Renal cortical epithelial cell (primary cell): Measurements from ENCODE around the gene ATP1B2. TPM values are rescaled to one million over a fixed set of nuclear protein-coding genes. Genes with fewer than 3 reads are reported as not detected.
"Not testable (repeated sequence)": the region's sequence is repeated elsewhere in the genome, so short reads cannot be mapped to it uniquely, and the experiment has no call there.

ENCODE experiments used
- DNase-seq: peaks from one replicate; pipeline ENCODE4 v3.0.0-alpha.2; 2011; ENCODE audit warnings: low read depth
- total RNA-seq: library from RNA; depleted of rRNA; stranded (reverse); fragments of >200 nt; gene quantifications from 2 replicates; pipeline ENCODE4 v1.2.3, GENCODE V29; 2014

Gene ATP1B2
- total RNA-seq, 1 donor from 2014 or later = 0.30 TPM

DNA sequence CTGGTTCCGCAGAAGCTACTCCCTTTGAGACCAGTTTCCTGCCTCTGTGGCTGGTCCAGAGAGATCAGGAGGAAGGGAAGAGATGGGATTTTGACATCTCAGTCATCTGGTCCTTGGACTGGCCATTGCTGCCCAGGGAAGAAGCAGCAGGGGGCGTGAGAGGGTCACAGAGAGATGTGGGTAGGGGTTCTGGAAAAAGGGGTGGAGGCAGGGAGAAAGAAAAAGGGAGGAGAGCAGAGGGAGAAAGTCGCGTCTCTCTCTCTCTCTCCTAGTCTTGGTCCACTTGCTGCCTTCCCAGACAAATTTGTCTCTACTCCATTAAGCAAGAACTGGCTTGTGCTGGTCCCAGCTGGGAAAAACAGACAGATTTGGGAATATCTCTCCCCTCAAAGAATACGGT is 16.3 kb upstream of the ATP1B2 start:
- peak; percentile 26 for DNase-seq

DNA sequence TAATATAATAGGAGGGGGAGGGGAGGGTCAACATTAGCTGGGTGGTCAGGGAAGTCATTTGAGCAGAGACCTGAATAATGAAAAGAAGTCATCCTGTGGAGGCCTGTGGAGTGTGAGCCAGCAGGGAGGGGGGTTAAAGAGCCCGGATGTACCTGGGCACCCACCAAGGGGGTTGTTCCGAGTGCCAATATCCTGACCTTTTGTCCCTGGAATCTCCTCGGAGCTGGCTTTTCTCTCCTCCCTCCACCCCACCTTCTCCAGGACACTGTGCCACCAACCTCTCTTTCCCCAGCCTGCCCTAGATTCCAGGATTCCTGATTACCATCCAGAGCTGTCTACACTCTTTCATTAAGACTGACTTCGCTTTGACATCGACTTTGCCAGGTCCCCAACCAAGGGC is 14.6 kb upstream of the ATP1B2 start:
- no peak for DNase-seq

DNA sequence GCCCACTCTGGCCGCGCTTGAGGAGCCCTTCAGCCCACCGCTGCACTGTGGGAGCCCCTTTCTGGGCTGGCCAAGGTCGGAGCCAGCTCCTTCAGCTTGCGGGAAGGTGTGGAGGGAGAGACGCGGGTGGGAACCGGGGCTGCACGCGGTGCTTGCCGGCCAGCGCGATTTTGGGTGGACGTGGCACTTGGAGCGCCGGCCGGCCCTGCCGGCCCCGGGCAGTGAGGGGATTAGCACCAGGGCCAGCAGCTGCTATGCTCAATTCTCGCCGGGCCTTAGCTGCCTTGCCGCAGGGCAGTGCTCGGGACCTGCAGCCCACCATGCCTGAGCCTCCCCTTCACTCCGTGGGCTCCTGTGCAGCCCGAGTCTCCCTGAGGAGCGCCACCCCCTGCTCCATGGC is 9.9 kb upstream of the ATP1B2 start:
- no peak for DNase-seq

DNA sequence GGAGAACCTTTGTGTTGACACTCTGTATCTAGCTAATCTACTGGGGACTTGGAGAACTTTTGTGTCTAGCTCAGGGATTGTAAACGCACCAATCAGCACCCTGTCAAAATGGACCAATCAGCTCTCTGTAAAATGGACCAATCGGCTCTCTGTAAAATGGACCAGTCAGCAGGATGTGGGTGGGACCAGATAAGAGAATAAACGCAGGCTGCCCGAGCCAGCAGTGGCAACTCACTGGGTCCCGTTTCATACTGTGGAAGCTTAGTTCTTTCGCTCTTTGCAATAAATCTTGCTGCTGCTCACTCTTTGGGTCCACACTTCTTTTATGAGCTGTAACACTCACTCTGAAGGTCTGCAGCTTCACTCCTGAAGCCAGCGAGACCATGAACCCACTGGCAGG is 9.1 kb upstream of the ATP1B2 start:
- DNase-seq = not testable (repeated sequence)

DNA sequence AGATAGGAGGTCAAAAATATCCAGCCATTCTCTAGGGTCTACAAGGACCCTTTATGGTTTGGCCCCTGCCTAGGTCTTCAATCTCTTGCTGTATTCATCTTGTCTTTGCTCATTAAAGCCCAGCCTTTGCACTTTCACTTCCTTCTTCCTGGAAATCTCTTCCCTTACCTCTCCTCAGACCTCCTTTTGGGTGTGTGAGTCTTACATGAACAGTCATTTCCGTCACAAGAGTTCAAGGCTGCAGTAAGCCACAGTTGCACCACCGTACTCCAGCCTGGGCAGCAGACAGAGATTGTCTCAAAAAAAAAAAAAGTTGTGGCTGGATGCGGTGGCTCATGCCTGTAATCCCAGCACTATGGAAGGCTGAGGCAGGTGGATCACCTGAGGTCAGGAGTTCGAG is 6.0 kb upstream of the ATP1B2 start:
- DNase-seq = no peak

DNA sequence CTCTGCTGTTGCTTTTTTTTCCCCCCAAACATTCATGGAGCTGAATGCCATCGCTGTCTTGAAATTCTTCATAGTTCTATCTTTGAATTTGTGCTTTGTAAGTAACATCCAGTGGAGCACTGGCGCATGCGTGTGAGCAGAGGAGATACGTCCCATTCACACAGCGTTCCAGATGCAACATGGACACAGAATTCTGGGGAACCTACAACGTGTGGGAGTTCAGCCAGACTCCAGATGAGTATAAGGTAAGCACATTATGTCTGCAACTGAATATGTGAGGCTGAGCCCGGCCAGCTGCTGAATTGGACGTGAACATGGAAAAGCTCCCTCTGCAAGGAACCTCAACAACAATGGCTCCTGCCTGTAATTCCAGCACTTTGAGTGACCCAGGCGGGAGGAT is 4.3 kb upstream of the ATP1B2 start:
- DNase-seq = no peak

DNA sequence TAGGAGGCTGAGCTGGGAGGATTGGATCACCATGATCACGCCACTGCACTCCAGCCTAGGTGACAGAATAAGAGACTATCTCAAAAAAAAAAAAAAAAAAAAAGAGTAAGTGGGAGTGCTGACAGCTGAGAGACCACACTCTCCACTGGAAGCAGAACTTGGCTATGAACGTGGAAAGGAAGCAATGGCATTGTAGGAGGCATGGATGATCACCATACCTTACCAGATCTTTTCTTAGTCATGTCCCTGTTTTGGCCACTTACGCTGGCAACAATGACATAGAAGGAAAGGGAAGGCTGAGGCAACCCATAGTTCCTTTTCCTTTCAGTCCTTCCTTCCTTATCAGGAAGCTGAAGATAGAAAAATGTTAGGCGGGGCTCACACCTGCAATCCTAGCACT is 3.7 kb upstream of the ATP1B2 start:
- no peak for DNase-seq

DNA sequence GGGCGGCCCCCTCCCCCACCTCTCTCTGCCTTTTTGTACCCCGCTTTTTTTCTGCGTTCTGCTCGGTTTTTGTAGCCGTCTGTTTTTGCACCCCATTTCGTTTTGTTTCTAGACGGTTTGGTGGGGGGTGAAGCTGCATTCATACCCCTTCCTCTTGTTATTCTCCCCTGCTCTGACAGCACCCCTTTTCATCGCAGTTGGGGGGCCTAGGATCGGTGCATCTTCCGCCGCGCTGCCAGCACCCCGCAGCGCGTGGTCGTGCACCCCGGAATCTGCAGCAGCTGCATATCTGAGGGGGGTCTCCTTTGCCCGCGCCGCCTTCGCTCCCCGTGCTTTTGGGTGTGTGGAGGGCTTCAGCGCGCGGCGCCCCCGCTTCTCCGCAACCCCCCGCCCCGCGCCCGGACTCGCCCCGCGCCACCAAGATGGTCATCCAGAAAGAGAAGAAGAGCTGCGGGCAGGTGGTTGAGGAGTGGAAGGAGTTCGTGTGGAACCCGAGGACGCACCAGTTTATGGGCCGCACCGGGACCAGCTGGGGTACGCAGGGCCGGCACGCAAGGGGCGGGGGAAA is 455 bp downstream of the ATP1B2 start:
- DNase-seq = no peak

DNA sequence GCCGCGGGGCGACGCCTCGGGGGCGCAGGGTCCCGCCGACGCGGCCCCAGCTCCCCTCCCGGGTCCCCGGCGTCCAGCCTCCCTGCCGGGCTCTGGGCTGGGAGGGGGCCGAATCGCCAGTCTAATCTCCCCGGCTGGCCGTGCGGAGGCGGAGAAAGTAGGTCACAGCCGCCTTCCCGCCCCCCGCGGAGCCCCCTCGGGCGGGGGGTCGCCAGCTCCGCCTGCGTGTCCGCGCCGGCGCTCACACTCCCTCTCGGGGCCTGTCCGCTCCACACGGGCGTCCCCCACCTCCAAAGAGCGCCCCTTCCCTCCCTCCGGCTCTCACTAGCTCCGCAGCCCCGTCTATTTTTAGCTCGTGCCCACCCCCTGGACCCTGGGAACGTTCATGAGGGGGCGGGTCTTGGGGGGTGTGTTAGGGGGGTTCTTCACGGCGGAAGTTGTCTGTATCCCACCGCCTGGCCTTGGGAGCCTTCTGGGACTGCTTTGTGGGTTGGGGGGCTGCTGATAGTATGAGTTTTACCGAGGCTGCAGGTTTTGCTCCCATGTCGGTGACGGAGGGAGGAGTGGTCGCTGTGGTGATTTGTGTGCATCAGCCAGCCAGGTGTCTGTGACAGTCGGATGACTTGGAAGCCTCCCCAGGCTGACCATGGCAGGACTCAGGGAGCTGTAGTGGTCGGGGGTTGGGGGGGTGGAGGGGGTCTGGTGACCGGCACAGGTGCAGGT is 1.1 kb downstream of the ATP1B2 start:
- no peak for DNase-seq

DNA sequence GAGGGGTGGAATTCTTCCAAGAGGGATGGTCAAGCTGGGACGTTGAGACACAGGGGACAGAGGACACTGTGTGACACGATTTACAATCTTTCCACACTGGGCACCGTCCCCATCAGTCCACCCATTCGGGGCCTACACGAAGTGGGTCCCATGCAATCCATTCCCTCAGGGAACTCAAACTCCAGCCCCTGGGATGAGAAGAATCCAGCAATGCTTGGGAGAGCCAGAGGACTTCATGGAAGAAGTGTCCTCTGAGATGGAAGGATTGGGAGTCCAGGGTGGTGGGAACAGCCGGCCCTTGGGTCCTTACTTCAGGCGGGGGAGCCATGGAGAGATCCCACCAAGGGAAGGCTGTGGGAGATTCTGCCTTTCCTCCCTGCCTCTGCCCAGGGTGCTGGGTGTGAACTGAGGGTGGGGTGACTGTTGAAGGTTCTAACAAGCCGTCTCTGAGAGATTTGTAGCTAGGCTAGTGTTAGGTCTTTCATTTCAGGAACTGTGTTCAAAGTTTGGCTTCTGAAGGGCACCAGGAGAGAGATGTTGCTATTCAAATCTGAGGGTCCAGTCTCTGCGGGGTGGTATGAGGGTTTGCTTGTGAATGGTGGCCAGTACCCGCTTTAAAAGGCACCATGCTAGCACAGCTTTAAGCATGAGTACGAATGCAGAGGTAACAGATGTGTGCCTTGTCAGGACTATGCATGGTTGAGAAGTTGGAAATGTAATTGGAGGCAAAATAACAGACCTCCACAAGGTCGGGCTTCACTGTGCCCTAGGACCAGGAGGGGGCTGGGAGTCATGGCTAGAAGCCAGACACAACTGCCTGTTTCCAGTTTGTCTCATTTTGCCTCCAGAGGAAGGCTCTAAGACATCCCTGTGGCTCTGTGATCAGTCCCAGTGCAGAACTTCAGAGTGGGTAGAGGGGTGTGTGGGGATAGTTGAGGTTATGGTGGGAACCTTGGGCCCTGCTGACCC is 1.9 kb downstream of the ATP1B2 start:
- DNase-seq = no peak

DNA sequence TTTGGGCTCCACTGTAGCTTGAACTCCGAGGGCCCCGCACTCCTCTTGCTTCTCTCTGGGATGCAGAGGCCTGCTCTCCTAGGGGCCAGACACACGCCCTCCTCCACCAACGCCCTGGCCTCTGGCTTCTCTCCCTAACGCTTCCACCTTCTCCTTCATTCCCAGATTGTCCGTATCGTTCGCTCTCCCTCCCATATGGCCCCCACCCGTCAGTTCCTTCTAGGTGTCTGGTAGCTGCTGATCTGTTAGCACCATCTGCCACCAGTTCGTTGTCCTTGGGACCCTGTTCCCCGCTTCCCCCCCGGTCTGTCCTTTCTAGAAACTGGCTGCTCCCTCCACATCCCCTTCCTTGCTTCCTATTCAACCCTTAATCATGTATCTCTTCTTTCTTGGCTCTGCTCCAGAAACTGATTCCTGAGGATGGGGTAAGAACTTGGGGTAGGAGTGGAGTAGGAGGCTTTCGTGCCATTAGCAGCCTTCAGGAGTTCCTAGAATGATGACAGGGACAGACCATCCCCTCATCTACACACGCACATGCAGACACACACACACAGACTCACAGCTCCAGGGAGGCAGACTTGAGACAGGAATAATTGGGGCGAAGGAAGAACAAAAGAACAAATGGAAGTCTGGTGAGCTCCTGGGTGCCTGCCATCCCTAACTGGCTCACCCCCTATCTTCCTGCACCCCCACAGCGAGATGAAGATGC is 4.3 kb downstream of the ATP1B2 start:
- DNase-seq = no peak

DNA sequence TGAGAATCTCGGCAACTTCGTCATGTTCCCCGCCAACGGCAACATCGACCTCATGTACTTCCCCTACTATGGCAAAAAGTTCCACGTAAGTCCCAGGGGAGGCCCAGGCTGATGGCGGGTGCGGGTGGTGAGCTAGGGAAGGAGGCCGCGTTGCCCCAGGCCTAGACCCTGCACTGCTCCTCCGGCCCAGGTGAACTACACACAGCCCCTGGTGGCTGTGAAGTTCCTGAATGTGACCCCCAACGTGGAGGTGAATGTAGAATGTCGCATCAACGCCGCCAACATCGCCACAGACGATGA is 4.8 kb downstream of the ATP1B2 start:
- no peak for DNase-seq

DNA sequence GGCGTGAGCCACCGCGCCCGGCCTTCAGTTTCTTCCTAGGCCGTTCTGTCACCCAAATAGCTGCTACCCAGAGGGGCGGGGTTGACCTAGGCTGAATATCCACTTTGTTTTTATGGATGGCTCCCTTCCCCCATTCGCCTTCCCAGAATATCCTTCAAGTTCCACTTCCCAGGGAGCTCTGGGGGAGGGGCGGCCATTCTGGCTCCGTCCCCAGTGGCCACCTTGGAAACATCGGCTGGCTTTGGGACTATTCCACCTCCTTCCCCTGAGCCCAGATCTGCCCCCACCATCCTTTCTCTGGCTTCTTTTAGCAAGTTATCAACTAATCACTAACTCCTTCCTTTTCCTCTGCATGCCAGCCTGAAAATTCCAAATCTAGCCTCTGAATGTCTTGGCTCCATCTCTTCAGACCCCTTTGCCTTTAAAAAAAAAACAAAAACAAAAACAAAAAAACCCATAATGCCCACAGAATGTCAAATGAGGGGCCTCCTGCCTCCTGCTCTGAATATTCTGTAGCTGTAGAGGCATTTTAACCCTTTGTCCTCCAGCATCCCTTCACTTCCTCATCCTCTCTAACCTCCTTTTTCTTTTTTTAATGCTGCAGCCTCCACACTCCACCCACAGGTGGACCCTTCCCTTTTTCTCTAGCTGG is 6.4 kb downstream of the ATP1B2 start:
- peak; percentile 19 for DNase-seq

DNA sequence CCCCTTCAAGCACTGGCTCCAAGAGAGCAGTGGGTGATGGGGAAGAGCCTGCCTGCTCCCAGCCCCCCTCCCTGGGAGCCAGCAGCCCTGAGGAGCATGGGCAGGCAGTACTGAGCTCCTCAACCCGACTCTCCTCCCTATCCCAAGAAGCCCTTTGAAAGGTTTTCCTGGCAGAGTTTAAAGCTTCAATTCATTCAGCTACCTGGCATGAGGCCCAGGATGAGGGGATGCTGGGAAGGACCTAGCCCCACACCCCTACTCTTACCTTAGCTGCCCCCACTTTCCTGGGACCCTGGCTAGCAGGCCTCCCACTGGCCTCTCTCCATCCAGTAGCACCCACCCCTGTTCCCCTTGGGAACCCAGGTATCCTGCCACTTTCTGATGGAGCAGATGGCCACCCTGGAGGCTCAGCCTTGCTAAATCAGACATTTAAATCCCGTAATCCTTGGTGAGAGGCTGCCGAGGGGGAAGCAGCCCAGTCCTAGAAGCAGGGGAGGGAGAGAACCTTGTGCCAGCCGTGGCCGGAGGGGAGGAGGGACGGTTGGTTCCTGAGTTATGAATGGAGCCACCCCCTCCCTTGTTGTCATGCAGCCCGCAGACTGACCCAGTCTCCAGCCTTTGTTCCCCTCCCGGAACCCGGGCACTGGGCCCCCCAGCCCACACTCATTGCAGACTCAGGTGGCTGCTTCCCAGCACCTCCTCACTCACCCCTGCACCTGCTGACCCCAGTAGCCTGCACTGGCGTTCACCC is 17.1 kb downstream of the ATP1B2 start:
- DNase-seq = no peak

DNA sequence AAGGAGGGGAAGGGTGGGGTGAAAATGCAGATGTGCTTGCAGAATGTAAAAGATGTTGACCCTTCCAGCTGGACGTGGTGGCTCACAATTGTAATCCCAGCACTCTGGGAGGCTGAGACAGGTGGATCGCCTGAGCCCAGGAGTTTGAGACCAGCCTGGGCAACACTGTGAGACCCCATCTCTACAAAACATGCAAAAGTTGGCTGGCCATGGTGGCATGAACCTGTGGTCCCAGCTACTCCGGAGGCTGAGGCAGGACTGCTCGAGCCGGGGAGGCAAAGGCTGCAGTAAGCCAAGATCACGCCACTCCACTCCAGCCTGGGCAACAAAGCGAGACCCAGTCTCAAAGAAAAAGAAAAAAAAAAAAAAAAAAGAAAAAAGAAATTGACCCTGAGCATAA is 17.8 kb downstream of the ATP1B2 start:
- DNase-seq = no peak

DNA sequence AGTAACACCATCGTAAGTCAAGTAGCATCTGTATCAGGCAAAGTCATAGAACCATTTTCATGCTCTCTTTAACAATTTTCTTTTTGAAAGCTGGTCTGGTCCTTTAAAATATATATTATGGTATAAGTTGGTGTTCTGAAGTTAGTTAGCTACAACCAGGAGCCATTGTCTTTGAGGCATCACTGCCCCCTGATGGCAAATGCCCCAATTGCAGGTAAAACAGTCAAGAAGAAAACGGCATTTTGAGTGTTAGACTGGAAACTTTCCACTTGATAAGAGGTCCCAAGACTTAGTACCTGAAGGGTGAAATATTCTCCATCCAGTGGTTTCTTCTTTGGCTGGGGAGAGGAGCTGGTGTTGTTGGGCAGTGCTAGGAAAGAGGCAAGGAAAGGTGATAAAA is 22.5 kb downstream of the ATP1B2 start:
- DNase-seq = no peak

DNA sequence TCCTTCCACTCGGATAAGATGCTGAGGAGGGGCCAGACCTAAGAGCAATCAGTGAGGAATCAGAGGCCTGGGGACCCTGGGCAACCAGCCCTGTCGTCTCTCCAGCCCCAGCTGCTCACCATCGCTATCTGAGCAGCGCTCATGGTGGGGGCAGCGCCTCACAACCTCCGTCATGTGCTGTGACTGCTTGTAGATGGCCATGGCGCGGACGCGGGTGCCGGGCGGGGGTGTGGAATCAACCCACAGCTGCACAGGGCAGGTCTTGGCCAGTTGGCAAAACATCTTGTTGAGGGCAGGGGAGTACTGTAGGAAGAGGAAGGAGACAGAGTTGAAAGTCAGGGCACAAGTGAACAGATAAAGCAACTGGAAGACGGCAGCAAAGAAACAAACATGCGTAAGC is 24.2 kb downstream of the ATP1B2 start:
- no peak for DNase-seq

DNA sequence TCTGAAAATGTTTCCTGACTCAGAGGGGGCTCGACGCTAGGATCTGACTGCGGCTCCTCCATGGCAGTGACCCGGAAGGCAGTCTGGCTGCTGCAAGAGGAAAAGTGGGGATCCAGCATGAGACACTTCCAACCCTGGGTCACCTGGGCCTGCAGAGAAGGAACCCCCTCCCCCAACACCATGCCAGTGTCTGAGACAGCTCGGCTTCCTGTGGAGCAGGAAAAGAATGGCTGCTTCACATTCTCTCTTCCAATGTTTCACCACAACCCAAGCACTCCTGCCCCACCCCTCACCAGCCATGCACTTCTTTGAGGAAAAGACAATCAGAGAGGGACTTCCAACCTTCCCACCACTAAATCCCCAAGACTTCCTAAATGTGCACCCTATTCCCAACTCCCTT is 25.8 kb downstream of the ATP1B2 start:
- no peak for DNase-seq

DNA sequence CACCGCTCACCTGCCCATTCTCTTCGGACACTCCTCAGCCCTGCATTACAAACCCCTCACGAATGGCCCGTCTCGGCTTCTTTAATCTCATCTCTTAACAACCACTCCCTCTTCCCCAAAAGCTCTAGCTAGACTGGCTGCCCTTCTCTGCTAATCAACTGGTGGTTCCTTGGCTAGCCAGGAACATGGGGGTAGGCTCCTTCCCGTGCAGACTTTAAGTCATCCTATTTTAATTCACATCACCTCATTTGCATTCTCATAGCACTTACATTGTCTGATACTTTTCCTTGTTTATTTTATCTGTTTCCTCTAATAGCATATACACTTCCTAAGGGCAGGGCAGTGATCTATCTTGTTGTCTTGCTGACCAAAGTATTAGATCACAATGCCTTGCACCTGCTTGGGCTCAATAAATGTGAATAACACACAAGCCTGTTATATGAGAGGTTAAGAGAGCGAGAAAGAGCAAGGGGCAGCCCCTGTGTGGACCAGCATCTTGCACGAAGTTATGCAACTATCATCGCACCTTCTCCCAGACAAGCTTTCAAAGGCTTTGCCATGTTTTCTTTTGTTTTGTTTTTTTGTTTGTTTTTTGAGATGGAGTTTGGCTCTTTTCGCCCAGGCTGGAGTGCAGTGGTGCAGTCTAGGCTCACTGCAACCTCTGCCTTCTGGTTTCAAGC is 26.8 kb downstream of the ATP1B2 start:
- DNase-seq = no peak

DNA sequence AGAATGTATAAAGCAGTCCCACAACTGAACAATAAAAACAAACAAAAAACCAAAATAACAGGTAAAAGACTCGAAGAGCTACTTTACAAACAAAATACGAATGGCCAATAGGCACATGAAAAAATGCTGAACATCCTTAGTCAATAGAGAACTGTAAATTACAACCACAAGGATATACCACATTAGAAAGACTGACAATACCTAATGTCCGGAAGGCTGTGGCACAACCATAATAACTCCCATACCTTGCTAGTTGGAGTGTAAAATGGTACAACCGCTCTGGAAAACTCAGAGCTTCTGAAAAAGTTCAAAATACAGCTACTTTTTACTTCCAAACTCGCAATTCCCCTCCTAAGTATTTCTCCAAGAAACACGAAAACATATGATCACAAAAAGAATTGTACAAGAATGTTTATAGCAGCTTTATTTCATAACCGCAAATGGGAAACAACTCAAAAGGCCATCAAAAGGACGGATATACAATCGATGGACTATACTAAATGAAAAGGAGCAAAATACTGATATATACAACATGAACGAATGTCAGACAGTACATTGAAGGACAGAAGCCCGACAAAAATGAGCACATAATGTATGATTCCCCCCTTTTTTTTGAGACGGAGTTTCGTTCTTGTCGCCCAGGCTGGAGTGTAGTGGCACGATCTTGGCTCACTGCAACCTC is 34.3 kb downstream of the ATP1B2 start:
- DNase-seq = no peak
